ENCODE data around the gene CCDC194. TPM values are rescaled to one million over a fixed set of nuclear protein-coding genes. Genes with fewer than 3 reads are reported as not detected.

CCDC194 gene
- total and polyA plus RNA-seq, 2 of the 13 experiments (the other 11 are each of a cell fraction or from before 2014, with no cell fraction given) = 0.13 to 0.21 TPM

GRCh38 chr19:17346109-17346671 is 47.8 kb downstream of the CCDC194 start (continued):
- TF ChIP-seq KIAA2018 (CRISPR knock-in tag; IDR thresholded peaks at IDR 0.05; ENCODE audit: borderline replicate concordance) = no peak
- no peak for TF ChIP-seq HBP1 (CRISPR knock-in tag; IDR thresholded peaks at IDR 0.05; ENCODE audit: low read depth)
- TF ChIP-seq ZNF576 (CRISPR knock-in tag; IDR thresholded peaks at IDR 0.05) = no peak
- no peak for TF ChIP-seq CERS6 (CRISPR knock-in tag; IDR thresholded peaks at IDR 0.05)
- TF ChIP-seq TAF15 (IDR thresholded peaks at IDR 0.05; ENCODE audit: low read depth, low read length, poor library complexity, severe bottlenecking) = no peak
- TF ChIP-seq ZNF615 (CRISPR knock-in tag; IDR thresholded peaks at IDR 0.05; ENCODE audit: borderline replicate concordance) = no peak
- TF ChIP-seq RBFOX2 (IDR thresholded peaks at IDR 0.05; ENCODE audit: low read depth, low read length) = no peak
- no peak for TF ChIP-seq SIN3B (IDR thresholded peaks at IDR 0.05; ENCODE audit: low read length)
- TF ChIP-seq RFX5 (IDR thresholded peaks at IDR 0.05; ENCODE audit: low read depth, low read length) = no peak
- no peak for TF ChIP-seq ZBTB46 (CRISPR knock-in tag; IDR thresholded peaks at IDR 0.05; ENCODE audit: borderline replicate concordance)
- TF ChIP-seq ZNF614 (CRISPR knock-in tag; IDR thresholded peaks at IDR 0.05; ENCODE audit: borderline replicate concordance) = no peak
- TF ChIP-seq JDP2 (CRISPR knock-in tag; IDR thresholded peaks at IDR 0.05; ENCODE audit: borderline replicate concordance) = no peak
- TF ChIP-seq CBX1 (IDR thresholded peaks at IDR 0.05; ENCODE audit: low read depth) = no peak
- no peak for TF ChIP-seq RAD51 (IDR thresholded peaks at IDR 0.05; ENCODE audit: borderline replicate concordance)
- no peak for TF ChIP-seq HNF4A (CRISPR knock-in tag; IDR thresholded peaks at IDR 0.05)
- TF ChIP-seq GTF3A (CRISPR knock-in tag; conservative IDR thresholded peaks at IDR 0.05) = no peak
- TF ChIP-seq TBX2 (CRISPR knock-in tag; IDR thresholded peaks at IDR 0.05; ENCODE audit: borderline replicate concordance) = no peak
- TF ChIP-seq ZNF468 (CRISPR knock-in tag; IDR thresholded peaks at IDR 0.05) = no peak
